Measurements from ENCODE around the gene B4GALT3. TPM values are rescaled to one million over a fixed set of nuclear protein-coding genes. Genes with fewer than 3 reads are reported as not detected.

The B4GALT3 gene
- total RNA-seq, 2 donors from 2014 or later = 30.3 to 34.8 TPM

DNA sequence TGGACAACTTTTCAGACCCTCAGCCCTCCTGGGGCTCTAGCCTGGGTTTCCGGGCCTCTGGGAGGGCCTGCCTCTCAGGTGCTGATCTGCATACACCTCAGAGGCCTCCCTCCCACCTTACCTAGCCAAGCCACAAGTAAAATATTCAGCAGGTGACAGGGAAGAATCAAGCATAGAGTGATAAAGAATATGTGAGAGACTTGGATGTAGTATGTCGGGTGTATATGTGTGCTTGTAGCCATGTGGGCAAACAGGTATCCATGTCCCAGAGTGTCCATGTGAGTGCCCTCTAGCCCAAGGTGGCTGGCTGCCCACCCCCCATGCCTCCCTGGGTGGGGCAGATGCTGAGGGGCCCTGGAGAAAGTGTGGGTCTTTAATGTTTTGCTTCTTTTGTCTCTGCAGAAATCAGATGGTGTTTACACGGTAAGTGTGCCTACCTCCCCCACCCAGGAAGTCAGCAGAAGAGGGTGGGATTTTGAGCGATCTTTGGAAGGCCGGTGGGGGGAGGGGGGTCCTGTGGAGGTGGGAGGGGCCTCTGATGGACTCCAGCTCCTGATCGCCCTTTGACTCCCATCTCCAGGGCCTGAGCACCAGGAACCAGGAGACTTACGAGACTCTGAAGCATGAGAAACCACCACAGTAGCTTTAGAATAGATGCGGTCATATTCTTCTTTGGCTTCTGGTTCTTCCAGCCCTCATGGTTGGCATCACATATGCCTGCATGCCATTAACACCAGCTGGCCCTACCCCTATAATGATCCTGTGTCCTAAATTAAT lies 41.2 kb upstream of the B4GALT3 start:
- Histone ChIP-seq H3K36me3 (peaks cover 6% of the 10 kb centered on the region), H3K27ac (no peak overlapping the region), H3K27me3 (no peaks in the 10 kb centered on the region), H3K4me3 (no peak overlapping the region), H3K9me3 (no peaks in the 10 kb centered on the region), H3K4me1 (no peaks in the 10 kb centered on the region), H3K9ac (ENCODE audit: low read depth in 2 of 2, low read length in 2 of 2) (no peak overlapping the region)
- intact Hi-C loops (cut with DNase I) = no loop called here
- TF ChIP-seq, protein P1, sequence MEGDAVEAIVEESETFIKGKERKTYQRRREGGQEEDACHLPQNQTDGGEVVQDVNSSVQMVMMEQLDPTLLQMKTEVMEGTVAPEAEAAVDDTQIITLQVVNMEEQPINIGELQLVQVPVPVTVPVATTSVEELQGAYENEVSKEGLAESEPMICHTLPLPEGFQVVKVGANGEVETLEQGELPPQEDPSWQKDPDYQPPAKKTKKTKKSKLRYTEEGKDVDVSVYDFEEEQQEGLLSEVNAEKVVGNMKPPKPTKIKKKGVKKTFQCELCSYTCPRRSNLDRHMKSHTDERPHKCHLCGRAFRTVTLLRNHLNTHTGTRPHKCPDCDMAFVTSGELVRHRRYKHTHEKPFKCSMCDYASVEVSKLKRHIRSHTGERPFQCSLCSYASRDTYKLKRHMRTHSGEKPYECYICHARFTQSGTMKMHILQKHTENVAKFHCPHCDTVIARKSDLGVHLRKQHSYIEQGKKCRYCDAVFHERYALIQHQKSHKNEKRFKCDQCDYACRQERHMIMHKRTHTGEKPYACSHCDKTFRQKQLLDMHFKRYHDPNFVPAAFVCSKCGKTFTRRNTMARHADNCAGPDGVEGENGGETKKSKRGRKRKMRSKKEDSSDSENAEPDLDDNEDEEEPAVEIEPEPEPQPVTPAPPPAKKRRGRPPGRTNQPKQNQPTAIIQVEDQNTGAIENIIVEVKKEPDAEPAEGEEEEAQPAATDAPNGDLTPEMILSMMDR (IDR thresholded peaks at IDR 0.05) = no peak
- DNase-seq = no peak

DNA sequence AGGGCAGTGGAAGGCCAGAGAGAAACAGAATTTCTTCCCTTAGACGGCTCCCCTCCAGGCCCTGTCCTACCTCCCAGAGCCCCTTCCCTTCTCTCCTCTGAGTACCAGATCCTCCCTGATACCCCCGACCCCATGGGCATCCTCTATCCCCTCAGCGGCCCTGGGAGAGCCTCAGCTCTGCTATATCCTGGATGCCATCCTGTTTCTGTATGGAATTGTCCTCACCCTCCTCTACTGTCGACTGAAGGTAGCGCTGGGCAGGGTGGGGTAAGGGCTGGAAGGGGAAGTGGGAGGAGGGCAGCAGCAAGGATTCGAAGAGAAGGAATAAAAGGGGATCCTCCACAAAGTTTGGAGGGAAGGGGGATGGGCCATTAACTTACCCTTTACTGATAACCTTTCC lies 40.5 kb upstream of the B4GALT3 start:
- TF ChIP-seq, protein P1 (IDR thresholded peaks at IDR 0.05) = no peak
- no peaks in the 10 kb centered on the region for H3K27me3 ChIP-seq
- H3K4me1 ChIP-seq = no peaks in the 10 kb centered on the region
- peak overlapping the region; percentile 72 for H3K27ac ChIP-seq
- peaks cover 13% of the 10 kb centered on the region for H3K36me3 ChIP-seq
- DNase-seq = no peak
- H3K9me3 ChIP-seq = no peaks in the 10 kb centered on the region
- intact Hi-C loops (cut with DNase I) = no loop called here
- H3K4me3 ChIP-seq = no peak overlapping the region
- no peak overlapping the region for H3K9ac ChIP-seq (ENCODE audit: low read depth in 2 of 2, low read length in 2 of 2)

DNA sequence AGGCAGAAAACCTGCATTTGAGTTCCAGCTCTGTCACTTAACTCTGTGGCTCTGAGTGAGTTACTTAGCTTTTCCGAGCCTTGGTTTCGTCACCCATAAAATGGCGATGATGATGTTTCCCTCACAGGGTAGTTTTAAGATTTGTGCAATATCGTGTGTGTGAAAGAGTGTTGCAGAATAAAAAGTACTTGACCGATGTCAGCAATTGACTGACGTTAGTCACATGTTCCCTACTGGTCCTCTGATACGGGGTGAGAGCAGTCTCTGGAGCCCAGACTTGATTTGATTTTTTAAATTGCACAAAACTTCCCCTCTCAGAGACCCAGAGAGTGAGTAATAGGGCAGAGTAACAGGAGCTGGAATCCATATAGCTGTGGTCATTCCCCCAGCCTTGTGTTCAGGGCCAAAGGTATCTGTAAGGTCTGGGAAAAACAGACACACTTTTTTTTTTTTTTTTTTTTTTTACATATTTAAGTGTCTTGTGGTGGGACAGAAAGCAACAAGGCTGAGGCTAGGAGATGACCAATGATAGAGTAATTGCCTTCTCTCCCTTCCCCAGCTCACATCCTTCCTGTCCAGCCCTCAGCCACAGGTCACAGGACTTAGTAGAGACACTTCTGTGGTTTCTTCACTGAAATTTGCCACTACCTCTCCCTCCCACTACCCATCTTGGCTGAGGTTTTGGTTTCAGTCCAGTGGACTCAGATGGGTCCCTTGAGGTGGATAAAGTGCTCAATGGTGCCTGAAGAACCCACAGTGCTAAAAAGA lies 39.8 kb upstream of the B4GALT3 start:
- H3K27me3 ChIP-seq = no peaks in the 10 kb centered on the region
- peaks cover 20% of the 10 kb centered on the region for H3K36me3 ChIP-seq
- intact Hi-C loops (cut with DNase I) = no loop called here
- H3K4me1 ChIP-seq = no peaks in the 10 kb centered on the region
- peak overlapping the region; percentile 72 for H3K27ac ChIP-seq
- no peak for DNase-seq
- H3K9me3 ChIP-seq = no peaks in the 10 kb centered on the region
- TF ChIP-seq, protein P1 (IDR thresholded peaks at IDR 0.05) = no peak
- H3K4me3 ChIP-seq = peak overlapping the region; percentile 2
- peak overlapping the region in 1 of 2 donors; percentile 29 for H3K9ac ChIP-seq (ENCODE audit: low read depth in 2 of 2, low read length in 2 of 2)

DNA sequence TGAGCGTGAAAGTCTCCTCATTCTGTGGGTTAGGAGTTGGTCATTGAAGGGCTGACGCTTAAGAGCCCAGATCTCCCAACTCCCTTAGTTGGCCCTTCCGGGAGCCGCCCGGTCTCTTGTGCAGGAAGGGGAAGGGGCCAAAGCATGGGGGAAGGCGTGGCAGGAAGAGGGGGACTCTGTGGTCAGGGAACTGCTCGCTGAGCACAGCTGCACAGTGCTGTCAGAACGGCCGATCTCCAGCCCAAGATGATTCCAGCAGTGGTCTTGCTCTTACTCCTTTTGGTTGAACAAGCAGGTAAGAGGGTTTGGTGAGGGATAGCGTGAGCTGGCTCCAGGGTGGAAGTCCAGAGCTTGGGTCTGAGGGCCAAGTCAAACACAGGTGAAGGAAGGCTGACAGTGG lies 37.8 kb upstream of the B4GALT3 start, which contains the start of gene FCER1G:
FCER1G (plus strand) TSS at position 220 of the 400 bp plus-strand sequence; CDS start at position 247, 27 bp downstream.
- intact Hi-C loops (cut with DNase I) = no loop called here
- Histone ChIP-seq H3K9ac (ENCODE audit: low read depth in 2 of 2, low read length in 2 of 2) (peak within 1 kb of the TSS in 1 of 2 donors; percentile 33), H3K4me1 (no peaks in the 10 kb centered on the region), H3K36me3 (peaks cover 21% of the 10 kb centered on the region), H3K27ac (peak within 1 kb of the TSS; percentile 40), H3K4me3 (peak within 1 kb of the TSS; percentile 9), H3K9me3 (no peaks in the 10 kb centered on the region), H3K27me3 (no peaks in the 10 kb centered on the region)
- TF ChIP-seq, protein P1 (IDR thresholded peaks at IDR 0.05) = no peak
- peak; percentile 37 for DNase-seq

DNA sequence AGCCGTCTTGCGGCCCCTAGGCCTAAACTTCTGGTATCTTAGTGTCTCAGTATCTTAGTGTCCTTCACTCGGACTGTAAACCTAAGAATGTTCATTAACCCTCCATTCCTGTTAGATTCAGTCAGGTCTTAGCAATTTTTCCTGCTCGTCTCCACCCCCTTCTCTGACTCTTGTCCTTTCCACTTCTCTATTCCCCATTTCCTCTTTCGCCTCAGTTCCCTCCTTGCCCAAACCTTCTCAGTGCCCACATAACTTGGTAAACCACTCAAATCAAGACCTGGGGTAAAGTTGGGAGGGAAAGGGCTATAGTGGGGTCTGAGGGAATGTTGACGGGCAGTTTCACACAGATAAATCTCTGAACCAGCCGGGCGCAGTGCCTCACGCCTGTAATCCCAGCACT lies 37.1 kb upstream of the B4GALT3 start:
- Histone ChIP-seq H3K27me3 (no peaks in the 10 kb centered on the region), H3K4me1 (no peaks in the 10 kb centered on the region), H3K4me3 (no peak overlapping the region), H3K9me3 (no peaks in the 10 kb centered on the region), H3K9ac (ENCODE audit: low read depth in 2 of 2, low read length in 2 of 2) (no peak overlapping the region), H3K27ac (no peak overlapping the region), H3K36me3 (peaks cover 25% of the 10 kb centered on the region)
- intact Hi-C loops (cut with DNase I) = loop anchor here (5.0 kb wide), 1 partner anchor 153 kb away; the partner anchor contains the start of gene CFAP126
- TF ChIP-seq, protein P1 (IDR thresholded peaks at IDR 0.05) = no peak
- no peak for DNase-seq
